GM12878 (cell line): ENCODE measurements around the gene LONP1. TPM values are rescaled to one million over a fixed set of nuclear protein-coding genes. Genes with fewer than 3 reads are reported as not detected.

ENCODE experiments used
- ATAC-seq: fragments of 200-7000 bp; cut with Tn5 transposase; 3 replicates; pipeline ENCODE4 v1.9.1; 2020; ENCODE audit warnings: mild to moderate bottlenecking, moderate library complexity
- BruUV-seq: library from RNA; stranded (reverse); fragments of 400-500 nt; replicated peaks from 2 replicates; lab custom pipeline; 2021; lab: Mats Ljungman, UMichigan
- CTCF ChIA-PET: fragments of 300-600 bp; sonication (Branson Sonifier 250); formaldehyde crosslinking; extraction: SDS; loops from one replicate; lab custom pipeline; 2021; ENCODE audit warnings: inconsistent platforms; lab: Yijun Ruan, JAX
- POLR2A ChIA-PET: fragments of 350-600 bp; formaldehyde crosslinking; extraction: SDS; loops from one replicate; lab custom pipeline; 2021; ENCODE audit warnings: inconsistent platforms; lab: Charles Lee
- RAD21 ChIA-PET: fragments of 300-600 bp; sonication (Branson Sonifier 250); formaldehyde crosslinking; loops from one replicate; lab custom pipeline; 2023; ENCODE audit warnings: antibody characterized with exemption; ENCODE audit not compliant: unreplicated experiment; lab: Charles Lee
- SMC1A ChIA-PET: fragments of 300-600 bp; sonication (Branson Sonifier 250); formaldehyde crosslinking; loops from one replicate; lab custom pipeline; 2023; ENCODE audit not compliant: unreplicated experiment, uncharacterized antibody; lab: Charles Lee
- DNase-seq: peaks from one replicate; pipeline ENCODE4 v3.0.0-alpha.2; 2011; ENCODE audit warnings: low read depth, low spot score
- FAIRE-seq: peaks from 3 replicates; lab custom pipeline; 2011; peaks lifted over from hg19 to GRCh38; lab: Jason Lieb, UNC
- H2AFZ ChIP-seq: 2 replicates; pipeline ENCODE4 v1.6.0; 2011; ENCODE audit warnings: low read depth, low read length, control low read depth; ENCODE audit not compliant: control insufficient read depth
- H3K27ac ChIP-seq: 2 replicates; pipeline ENCODE4 v1.5.1; 2011; ENCODE audit warnings: control low read depth; ENCODE audit not compliant: control insufficient read depth, insufficient read depth
- H3K27me3 ChIP-seq, 2 experiments: replicated peaks in 1 of 2; 2 replicates each; pipeline versions ENCODE4 v1.6.0 to v1.6.1; 2011; ENCODE audit warnings: low read length in 1 of 2; ENCODE audit not compliant: control insufficient read depth in 2 of 2, insufficient read depth in 2 of 2
- H3K36me3 ChIP-seq, 2 experiments: 2 replicates each; pipeline ENCODE4 v1.5.1; 2011; ENCODE audit warnings: low read length in 1 of 2; ENCODE audit not compliant: control insufficient read depth in 2 of 2, insufficient read depth in 2 of 2
- H3K4me1 ChIP-seq: 2 replicates; pipeline ENCODE4 v1.6.1; 2011; ENCODE audit warnings: mild to moderate bottlenecking, low read length, moderate library complexity, mixed read lengths; ENCODE audit not compliant: control insufficient read depth, insufficient read depth
- H3K4me2 ChIP-seq: 2 replicates; pipeline ENCODE4 v1.6.0; 2011; ENCODE audit warnings: control low read depth; ENCODE audit not compliant: control insufficient read depth, insufficient read depth
- H3K4me3 ChIP-seq: fragments of 200-600 bp; sonication (generic); 2 replicates; pipeline ENCODE4 v1.5.1; 2016
- H3K79me2 ChIP-seq: 2 replicates; pipeline ENCODE4 v1.6.0; 2011; ENCODE audit warnings: low read length; ENCODE audit not compliant: control insufficient read depth, insufficient read depth
- H3K9ac ChIP-seq: 2 replicates; pipeline ENCODE4 v1.8.0; 2011; ENCODE audit warnings: low read length, control low read depth, mixed read lengths; ENCODE audit not compliant: control insufficient read depth, insufficient read depth
- H3K9me3 ChIP-seq: replicated peaks from 3 replicates; pipeline ENCODE4 v1.5.1; 2011; ENCODE audit warnings: mild to moderate bottlenecking, low read length; ENCODE audit not compliant: control insufficient read depth, insufficient read depth
- H4K20me1 ChIP-seq: 2 replicates; pipeline ENCODE4 v1.6.0; 2011; ENCODE audit not compliant: control insufficient read depth, insufficient read depth
- ATF7 ChIP-seq: fragments of 450-650 bp; IDR thresholded peaks from 2 replicates; pipeline ENCODE4 v1.6.1; 2016; ENCODE audit warnings: low read depth, mild to moderate bottlenecking
- CTCF ChIP-seq, 3 experiments: IDR thresholded peaks in 2 of 3; conservative IDR thresholded peaks in 1 of 3; 2 replicates each; pipeline ENCODE4 v1.5.1; 2011; ENCODE audit warnings: low read depth in 3 of 3, low read length in 3 of 3, mild to moderate bottlenecking in 3 of 3, control low read depth in 2 of 3, moderate library complexity in 2 of 3, inconsistent platforms in 1 of 3, mixed read lengths in 1 of 3; ENCODE audit not compliant: control insufficient read depth in 2 of 3, insufficient read depth in 1 of 3; ENCODE audit errors: extremely low read depth in 1 of 3
- EP300 ChIP-seq, 2 experiments: fragments of 150-350 bp in 1 of 2; IDR thresholded peaks; 2 replicates each; pipeline ENCODE4 v1.6.1; 2011 to 2012; ENCODE audit warnings: low read depth in 2 of 2, low read length in 2 of 2, borderline replicate concordance in 1 of 2, improper control_type of control experiment in 1 of 2, inconsistent platforms in 1 of 2; ENCODE audit not compliant: control insufficient read depth in 1 of 2
- KDM1A ChIP-seq: fragments of 200-600 bp; sonication (generic); IDR thresholded peaks from 2 replicates; pipeline ENCODE4 v1.6.1; 2016; ENCODE audit warnings: borderline replicate concordance
- NRF1 ChIP-seq: conservative IDR thresholded peaks from 2 replicates; pipeline ENCODE4 v1.6.1; 2011; ENCODE audit warnings: mild to moderate bottlenecking, low read depth, low read length, improper control_type of control experiment
- PAX8 ChIP-seq: fragments of 450-650 bp; IDR thresholded peaks from 2 replicates; pipeline ENCODE4 v1.6.1; 2017; ENCODE audit warnings: mild to moderate bottlenecking, moderate library complexity
- POLR2A ChIP-seq: IDR thresholded peaks from 2 replicates; pipeline ENCODE4 v1.6.1; 2011; ENCODE audit warnings: low read depth, mild to moderate bottlenecking, low read length
- POLR2AphosphoS5 ChIP-seq: IDR thresholded peaks from 2 replicates; pipeline ENCODE4 v1.6.1; 2011; ENCODE audit warnings: mild to moderate bottlenecking, low read length, inconsistent platforms
- SMAD5 ChIP-seq: IDR thresholded peaks from 2 replicates; pipeline ENCODE4 v1.6.1; 2016; ENCODE audit warnings: antibody characterized with exemption, low read depth
- SMARCA5 ChIP-seq: fragments of 450-650 bp; IDR thresholded peaks from 2 replicates; pipeline ENCODE4 v1.6.1; 2017; ENCODE audit warnings: mild to moderate bottlenecking
- SP1 ChIP-seq: IDR thresholded peaks from one replicate; pipeline ENCODE4 v1.6.1; 2011; ENCODE audit warnings: low read depth, low read length
- TAF1 ChIP-seq: IDR thresholded peaks from 2 replicates; pipeline ENCODE4 v1.6.1; 2011; ENCODE audit warnings: mild to moderate bottlenecking, low read depth, low read length, borderline replicate concordance
- ZSCAN29 ChIP-seq: fragments of 450-650 bp; IDR thresholded peaks from 2 replicates; pipeline ENCODE4 v1.6.1; 2017; ENCODE audit warnings: mild to moderate bottlenecking, moderate library complexity
- WGBS: methylation state at CpG from one replicate; pipeline ENCODE4 v1.1.6; 2016; ENCODE audit warnings: low lambda C conversion rate; ENCODE audit not compliant: insufficient replicate concordance, insufficient coverage; ENCODE audit errors: missing lambda C conversion rate; 5-methylcytosine and 5-hydroxymethylcytosine counted together
- in situ Hi-C: fragments of 300-500 bp; cut with MboI; formaldehyde crosslinking; loops from 9 replicates; pipeline ENCODE4 v1.14.3; 2018; ENCODE audit warnings: mixed read lengths
- intact Hi-C: fragments of 100-400 bp; cut with micrococcal nuclease; formaldehyde crosslinking; loops from one replicate; pipeline ENCODE4 v1.14.2; 2022; ENCODE audit not compliant: unreplicated experiment
- polyA plus RNA-seq, 11 experiments: library from polyadenylated mRNA; depleted of rRNA in 4 of 11; unstranded in 6 of 11; stranded (reverse) in 5 of 11; fragments of >200 nt; fragmentation: Nextera tagmentation in 4 of 11; fragmentation: Illumina TruSeq in 1 of 11; extraction: Ambion mirVana in 4 of 11; extraction: Trizol in 1 of 11; gene quantifications; 1 replicate in 1 of 11; 2 replicates in 10 of 11; pipeline versions ENCODE4 v1.2.1 to v1.2.3, GENCODE V29; 2011 to 2016; ENCODE audit warnings: inconsistent platforms in 2 of 11, missing spikeins in 2 of 11, low read depth in 1 of 11
- total RNA-seq, 4 experiments: library from RNA; depleted of rRNA in 3 of 4; stranded (reverse); fragments of >200 nt in 3 of 4; fragmentation: Illumina TruSeq in 1 of 4; extraction: Trizol in 1 of 4; gene quantifications; 2 replicates each; pipeline versions ENCODE4 v1.2.1 to v1.2.3, GENCODE V29; 2013 to 2021
- TF ChIP-seq, protein P1 (sequence below): IDR thresholded peaks from 2 replicates; pipeline ENCODE4 v1.6.1; 2011; ENCODE audit warnings: borderline replicate concordance, low read depth, mild to moderate bottlenecking, moderate library complexity, low read length; ENCODE audit not compliant: insufficient read depth, poor library complexity, severe bottlenecking

The LONP1 gene
- total and polyA plus RNA-seq, 10 of the 15 experiments (the other 5 are each of a cell fraction or from before 2014, with no cell fraction given), result 0.61 to 136 (median 59.5) TPM

DNA sequence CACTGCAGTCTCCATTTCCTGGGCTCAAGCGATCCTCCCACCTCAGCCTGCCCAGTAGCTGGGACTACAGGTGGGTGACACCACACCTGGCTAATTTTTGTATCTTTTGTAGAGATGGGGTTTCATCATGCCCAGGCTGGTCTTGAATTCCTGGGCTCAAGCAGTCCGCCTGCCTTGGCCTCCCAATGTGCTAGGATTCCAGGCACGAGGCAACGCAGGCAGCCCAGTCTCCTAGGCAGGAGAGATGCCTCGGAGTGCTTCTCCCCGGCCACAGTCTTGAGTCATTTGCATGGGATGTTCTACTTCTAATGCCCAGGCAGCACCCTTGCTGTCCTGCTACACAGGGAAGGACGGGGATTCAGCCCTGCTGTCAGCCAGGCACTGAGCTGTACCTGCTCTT is 48.3 kb downstream of the LONP1 start (continued):
- TF ChIP-seq CTCF (IDR thresholded peaks at IDR 0.05 in 2 of 3, conservative IDR thresholded peaks at IDR 0.05 in 1 of 3; ENCODE audit: control insufficient read depth in 2 of 3, extremely low read depth in 1 of 3, insufficient read depth in 1 of 3, low read depth in 3 of 3, low read length in 3 of 3), result no peak
- TF ChIP-seq POLR2AphosphoS5, result no peak
- no peak for TF ChIP-seq SMARCA5
- no peak for TF ChIP-seq ATF7
- TF ChIP-seq, protein P1, sequence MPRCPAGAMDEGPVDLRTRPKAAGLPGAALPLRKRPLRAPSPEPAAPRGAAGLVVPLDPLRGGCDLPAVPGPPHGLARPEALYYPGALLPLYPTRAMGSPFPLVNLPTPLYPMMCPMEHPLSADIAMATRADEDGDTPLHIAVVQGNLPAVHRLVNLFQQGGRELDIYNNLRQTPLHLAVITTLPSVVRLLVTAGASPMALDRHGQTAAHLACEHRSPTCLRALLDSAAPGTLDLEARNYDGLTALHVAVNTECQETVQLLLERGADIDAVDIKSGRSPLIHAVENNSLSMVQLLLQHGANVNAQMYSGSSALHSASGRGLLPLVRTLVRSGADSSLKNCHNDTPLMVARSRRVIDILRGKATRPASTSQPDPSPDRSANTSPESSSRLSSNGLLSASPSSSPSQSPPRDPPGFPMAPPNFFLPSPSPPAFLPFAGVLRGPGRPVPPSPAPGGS, result no peak
- TF ChIP-seq KDM1A, result no peak
- TF ChIP-seq TAF1, result no peak
- TF ChIP-seq, all 136 proteins: peak for 0

DNA sequence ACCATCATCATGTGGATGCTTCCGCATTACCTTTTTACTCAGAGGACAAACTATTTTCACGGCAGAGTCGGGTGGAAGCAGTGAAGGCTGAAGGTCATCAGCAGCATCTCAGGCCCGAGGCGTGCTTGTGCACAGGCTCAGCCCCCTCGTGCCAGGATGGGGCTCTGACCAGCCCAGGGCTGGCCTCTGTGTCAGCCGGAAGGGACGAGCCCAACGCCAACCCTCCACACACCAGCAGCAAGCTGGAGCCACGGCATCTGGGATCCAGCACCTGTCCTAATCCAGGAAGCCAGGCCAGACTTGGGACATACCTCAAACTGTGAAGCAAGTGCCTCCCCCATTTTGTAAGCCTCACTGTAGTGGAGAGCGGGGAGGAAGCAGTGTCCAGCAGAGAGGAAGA is 50.7 kb downstream of the LONP1 start:
- POLR2A ChIA-PET, result no interaction called here
- no peak overlapping the region for H3K4me2 ChIP-seq
- H3K9ac ChIP-seq, result no peak overlapping the region
- SMC1A ChIA-PET, result no interaction called here
- 85% methylated on average over 11 of the region's 11 CpGs for WGBS
- in situ Hi-C loops (no loop called here), intact Hi-C loops (no loop called here)
- H3K9me3 ChIP-seq, result no peaks in the 10 kb centered on the region
- no TSS peak for BruUV-seq
- H3K27ac ChIP-seq, result no peak overlapping the region
- CTCF ChIA-PET, result interaction anchor here (1.4 kb wide), 1 partner anchor 20 kb away, joined by 3 read pairs; no protein-coding TSS in a partner anchor
- FAIRE-seq, result no peak
- RAD21 ChIA-PET, result no interaction called here
- H3K27me3 ChIP-seq, result no peaks in the 10 kb centered on the region
- DNase-seq, result no peak
- ATAC-seq, result no peak
- TF ChIP-seq SP1 (no peak), EP300 (IDR thresholded peaks at IDR 0.05; ENCODE audit: borderline replicate concordance in 1 of 2, control insufficient read depth in 1 of 2, low read depth in 2 of 2, low read length in 2 of 2) (no peak), NRF1 (no peak), ZSCAN29 (no peak), PAX8 (no peak), SMAD5 (no peak), POLR2A (peak; percentile 63; the same call in 1 of the 2 replicates)
- H2AFZ ChIP-seq, result no peak overlapping the region
- H4K20me1 ChIP-seq, result no peaks in the 10 kb centered on the region; the same call in 1 of the 2 replicates
- H3K79me2 ChIP-seq, result no peaks in the 10 kb centered on the region
- peaks cover 20 to 40% of the 10 kb centered on the region in 2 experiments; a peak in 3 of 4 replicates for H3K36me3 ChIP-seq
- H3K4me1 ChIP-seq, result peaks cover 3% of the 10 kb centered on the region; the same call in 1 of the 2 replicates
- no peak overlapping the region for H3K4me3 ChIP-seq
